ENCODE data around the gene TNFAIP8. TPM values are rescaled to one million over a fixed set of nuclear protein-coding genes. Genes with fewer than 3 reads are reported as not detected.

TNFAIP8 gene
- total and polyA plus RNA-seq, 10 of the 15 experiments (the other 5 are each of a cell fraction or from before 2014, with no cell fraction given), result 124 to 324 (median 177) TPM

DNA sequence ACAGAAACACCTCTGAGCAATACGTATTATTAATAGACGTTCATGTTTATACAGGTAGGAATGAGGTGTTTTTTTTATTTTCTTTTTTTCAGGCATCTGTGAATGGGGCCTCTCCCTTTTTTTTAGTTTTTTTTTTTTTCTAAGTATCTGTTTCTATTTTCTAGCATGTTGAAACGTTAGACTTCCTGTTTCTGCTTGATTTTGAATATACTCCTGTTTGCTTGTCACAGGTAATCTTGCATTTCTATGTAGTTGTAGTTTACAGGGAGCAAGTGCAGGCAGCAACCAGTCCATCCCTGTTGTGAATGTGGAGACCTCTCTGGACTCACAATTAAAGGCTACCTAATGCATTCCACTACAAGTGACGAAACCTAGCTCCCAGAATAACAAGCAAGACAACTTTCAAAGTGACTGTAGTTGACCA, 22.8 kb upstream of the TNFAIP8 start (continued):
- TF ChIP-seq EP300 (IDR thresholded peaks at IDR 0.05; ENCODE audit: borderline replicate concordance in 1 of 2, control insufficient read depth in 1 of 2, low read depth in 2 of 2, low read length in 2 of 2), result peak in 1 of 2 experiments; percentile 17; a peak in 1 of 4 replicates

DNA sequence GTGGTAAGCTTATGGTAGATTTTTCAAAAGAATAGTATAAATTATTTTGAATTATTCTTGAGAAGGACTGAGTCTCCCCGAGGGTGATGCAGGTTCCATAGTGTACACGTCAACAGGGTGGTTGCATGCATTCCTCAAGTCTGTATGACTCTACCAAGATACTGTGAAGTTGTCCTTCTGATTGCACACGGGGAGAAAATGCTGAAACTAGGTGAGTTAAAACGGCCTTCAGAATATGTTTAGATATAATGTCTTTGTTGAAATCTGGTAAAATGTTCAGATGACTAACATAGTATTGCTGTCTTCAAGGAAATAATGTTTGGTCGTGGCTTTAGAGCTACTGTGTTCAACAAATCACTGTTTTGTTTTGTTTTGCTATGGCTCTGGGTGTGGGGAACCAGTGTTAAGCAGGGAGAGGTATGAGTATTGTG, 22.4 kb upstream of the TNFAIP8 start:
- 0% methylated on average over 5 of the region's 5 CpGs for WGBS (ENCODE audit: insufficient coverage, insufficient replicate concordance, low lambda C conversion rate, missing lambda C conversion rate)
- Histone ChIP-seq H3K27me3 (replicated peaks in 1 of 2; ENCODE audit: control insufficient read depth in 2 of 2, insufficient read depth in 2 of 2, low read length in 1 of 2) (no peaks in the 10 kb centered on the region), H4K20me1 (ENCODE audit: control insufficient read depth, insufficient read depth) (no peaks in the 10 kb centered on the region), H3K4me2 (ENCODE audit: control insufficient read depth, insufficient read depth) (peak overlapping the region; percentile 99), H3K79me2 (ENCODE audit: control insufficient read depth, insufficient read depth, low read length) (peaks cover 97% of the 10 kb centered on the region), H3K9ac (ENCODE audit: control insufficient read depth, insufficient read depth, low read length) (peak overlapping the region; percentile 64), H3K27ac (ENCODE audit: control insufficient read depth, insufficient read depth) (peak overlapping the region; percentile 100), H3K36me3 (ENCODE audit: control insufficient read depth in 2 of 2, insufficient read depth in 2 of 2, low read length in 1 of 2) (peaks cover 0 to 3% of the 10 kb centered on the region in 2 experiments; a peak in 2 of 4 replicates), H2AFZ (ENCODE audit: control insufficient read depth, low read depth, low read length) (no peak overlapping the region), H3K9me3 (replicated peaks; ENCODE audit: control insufficient read depth, insufficient read depth, low read length) (no peaks in the 10 kb centered on the region), H3K4me1 (ENCODE audit: control insufficient read depth, insufficient read depth, low read length) (peaks cover 51% of the 10 kb centered on the region), H3K4me3 (peak overlapping the region; percentile 78)
- ChIA-PET CTCF (interaction anchor here (1.2 to 20.3 kb wide), 8 partner anchors 10 to 77 kb away, joined by 4 to 261 read pairs (median 36); partner anchors contain the start of gene TNFAIP8), SMC1A (ENCODE audit: uncharacterized antibody, unreplicated experiment) (interaction anchor here (0.6 to 34.8 kb wide), 11 partner anchors 11 to 345 kb away, joined by 4 to 1117 read pairs (median 33); partner anchors contain the start of genes DTWD2 and TNFAIP8), RAD21 (ENCODE audit: unreplicated experiment) (interaction anchor here (1.1 to 18.7 kb wide), 14 partner anchors 9 to 101 kb away, joined by 3 to 501 read pairs (median 12); partner anchors contain the start of gene TNFAIP8), POLR2A (interaction anchor here (1.0 to 20.9 kb wide), 11 partner anchors 10 to 79 kb away, joined by 3 to 657 read pairs (median 7); partner anchors contain the start of gene TNFAIP8)
- in situ Hi-C loops (cut with MboI), result no loop called here
- FAIRE-seq, result no peak
- TSS peak; percentile 59 for BruUV-seq (replicated peaks)
- no peak for DNase-seq (ENCODE audit: low read depth, low spot score)
- intact Hi-C loops (cut with micrococcal nuclease; ENCODE audit: unreplicated experiment), result loop anchor here (10.0 kb wide), 1 partner anchor 309 kb away; no protein-coding TSS in a partner anchor
- ATAC-seq, result peak; percentile 28
- TF ChIP-seq, protein P1, sequence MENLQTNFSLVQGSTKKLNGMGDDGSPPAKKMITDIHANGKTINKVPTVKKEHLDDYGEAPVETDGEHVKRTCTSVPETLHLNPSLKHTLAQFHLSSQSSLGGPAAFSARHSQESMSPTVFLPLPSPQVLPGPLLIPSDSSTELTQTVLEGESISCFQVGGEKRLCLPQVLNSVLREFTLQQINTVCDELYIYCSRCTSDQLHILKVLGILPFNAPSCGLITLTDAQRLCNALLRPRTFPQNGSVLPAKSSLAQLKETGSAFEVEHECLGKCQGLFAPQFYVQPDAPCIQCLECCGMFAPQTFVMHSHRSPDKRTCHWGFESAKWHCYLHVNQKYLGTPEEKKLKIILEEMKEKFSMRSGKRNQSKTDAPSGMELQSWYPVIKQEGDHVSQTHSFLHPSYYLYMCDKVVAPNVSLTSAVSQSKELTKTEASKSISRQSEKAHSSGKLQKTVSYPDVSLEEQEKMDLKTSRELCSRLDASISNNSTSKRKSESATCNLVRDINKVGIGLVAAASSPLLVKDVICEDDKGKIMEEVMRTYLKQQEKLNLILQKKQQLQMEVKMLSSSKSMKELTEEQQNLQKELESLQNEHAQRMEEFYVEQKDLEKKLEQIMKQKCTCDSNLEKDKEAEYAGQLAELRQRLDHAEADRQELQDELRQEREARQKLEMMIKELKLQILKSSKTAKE (IDR thresholded peaks at IDR 0.05; ENCODE audit: low read depth, poor library complexity, severe bottlenecking), result no peak
- TF ChIP-seq IRF3 (IDR thresholded peaks at IDR 0.05) (no peak), RB1 (IDR thresholded peaks at IDR 0.05; ENCODE audit: borderline replicate concordance) (0 out of 2 replicates have a peak, but pooled peaks have one; percentile 10), MXI1 (IDR thresholded peaks at IDR 0.05; ENCODE audit: low read depth, low read length) (peak; percentile 51; the same call in 1 of the 2 replicates), POLR2AphosphoS5 (IDR thresholded peaks at IDR 0.05; ENCODE audit: low read length) (0 out of 2 replicates have a peak, but pooled peaks have one; percentile 23), JUND (IDR thresholded peaks at IDR 0.05; ENCODE audit: low read depth, low read length) (no peak), NBN (IDR thresholded peaks at IDR 0.05) (no peak), RUNX3 (IDR thresholded peaks at IDR 0.05; ENCODE audit: low read length) (no peak)

All from GM12878 (cell line).